Keratinocyte (primary cell): ENCODE data around the gene PCGF1.

Experiments used
- EZH2 ChIP-seq: IDR thresholded peaks from one replicate; pipeline ENCODE4 v1.6.1; 2012; ENCODE audit warnings: inconsistent platforms, mild to moderate bottlenecking, low read length, moderate library complexity
- TF ChIP-seq, protein P1 (sequence below), 3 experiments: IDR thresholded peaks in 1 of 3; conservative IDR thresholded peaks in 1 of 3; optimal IDR thresholded peaks in 1 of 3; 2 replicates in 2 of 3; 3 replicates in 1 of 3; pipeline versions ENCODE3 to v1.5.1; 2011; ENCODE audit warnings: low read length in 3 of 3, mild to moderate bottlenecking in 3 of 3, moderate library complexity in 2 of 3, control low read depth in 1 of 3, inconsistent platforms in 1 of 3; ENCODE audit not compliant: insufficient read depth in 2 of 3; ENCODE audit errors: extremely low read depth in 1 of 3

DNA sequence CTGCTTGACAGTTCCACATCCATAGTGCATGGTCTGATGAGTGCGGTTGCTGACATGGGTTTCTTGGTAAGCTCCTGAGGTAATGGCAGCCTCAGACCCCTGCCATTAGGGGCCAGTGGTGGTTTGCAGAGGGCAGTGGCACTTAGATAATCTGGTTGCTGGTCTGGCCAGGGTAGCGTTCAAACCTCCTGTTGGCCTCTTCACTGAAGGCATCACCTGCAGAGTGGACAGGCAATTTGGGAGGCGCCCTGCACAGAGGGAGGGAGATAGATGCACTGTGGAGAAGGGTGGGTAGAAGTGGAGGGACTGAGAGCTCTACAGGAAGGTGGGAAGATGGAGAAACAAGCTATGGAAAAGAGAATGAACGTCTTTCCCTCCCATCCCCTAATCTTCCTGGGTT is 26.0 kb upstream of the PCGF1 start:
- TF ChIP-seq, protein P1, sequence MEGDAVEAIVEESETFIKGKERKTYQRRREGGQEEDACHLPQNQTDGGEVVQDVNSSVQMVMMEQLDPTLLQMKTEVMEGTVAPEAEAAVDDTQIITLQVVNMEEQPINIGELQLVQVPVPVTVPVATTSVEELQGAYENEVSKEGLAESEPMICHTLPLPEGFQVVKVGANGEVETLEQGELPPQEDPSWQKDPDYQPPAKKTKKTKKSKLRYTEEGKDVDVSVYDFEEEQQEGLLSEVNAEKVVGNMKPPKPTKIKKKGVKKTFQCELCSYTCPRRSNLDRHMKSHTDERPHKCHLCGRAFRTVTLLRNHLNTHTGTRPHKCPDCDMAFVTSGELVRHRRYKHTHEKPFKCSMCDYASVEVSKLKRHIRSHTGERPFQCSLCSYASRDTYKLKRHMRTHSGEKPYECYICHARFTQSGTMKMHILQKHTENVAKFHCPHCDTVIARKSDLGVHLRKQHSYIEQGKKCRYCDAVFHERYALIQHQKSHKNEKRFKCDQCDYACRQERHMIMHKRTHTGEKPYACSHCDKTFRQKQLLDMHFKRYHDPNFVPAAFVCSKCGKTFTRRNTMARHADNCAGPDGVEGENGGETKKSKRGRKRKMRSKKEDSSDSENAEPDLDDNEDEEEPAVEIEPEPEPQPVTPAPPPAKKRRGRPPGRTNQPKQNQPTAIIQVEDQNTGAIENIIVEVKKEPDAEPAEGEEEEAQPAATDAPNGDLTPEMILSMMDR (optimal IDR thresholded peaks at IDR 0.05 in 1 of 3, IDR thresholded peaks at IDR 0.05 in 1 of 3, conservative IDR thresholded peaks at IDR 0.05 in 1 of 3; ENCODE audit: extremely low read depth in 1 of 3, insufficient read depth in 2 of 3, low read length in 3 of 3): no peak
- no peak for TF ChIP-seq EZH2
